ENCODE data around the gene EBF3. TPM values are rescaled to one million over a fixed set of nuclear protein-coding genes. Genes with fewer than 3 reads are reported as not detected.

EBF3 gene
- total and polyA plus RNA-seq, 2 donors, result 5.1 to 29.4 TPM

GRCh38 chr10:129796710-129797420 is 167.2 kb downstream of the EBF3 start:
- no peak for DNase-seq (ENCODE audit: extremely low spot score)
- Histone ChIP-seq H3K4me1 (ENCODE audit: insufficient read depth) (no peaks in the 10 kb centered on the region), H3K36me3 (ENCODE audit: insufficient read depth) (no peaks in the 10 kb centered on the region), H3K27ac (ENCODE audit: low read depth) (no peak overlapping the region), H3K4me3 (ENCODE audit: low read depth, low read length) (no peak overlapping the region)
- 74% methylated on average over 14 of the region's 14 CpGs for WGBS

GRCh38 chr10:129793996-129794395 is 170.1 kb downstream of the EBF3 start:
- Histone ChIP-seq H3K27ac (ENCODE audit: low read depth) (no peak overlapping the region), H3K36me3 (ENCODE audit: insufficient read depth) (no peaks in the 10 kb centered on the region), H3K4me3 (ENCODE audit: low read depth, low read length) (no peak overlapping the region), H3K4me1 (ENCODE audit: insufficient read depth) (no peaks in the 10 kb centered on the region)
- 95% methylated on average over 22 of the region's 22 CpGs for WGBS
- no peak for DNase-seq (ENCODE audit: extremely low spot score)

GRCh38 chr10:129793479-129793878 is 170.6 kb downstream of the EBF3 start:
- WGBS, result 85% methylated on average over 6 of the region's 6 CpGs
- no peak for DNase-seq (ENCODE audit: extremely low spot score)
- no peak overlapping the region for H3K4me3 ChIP-seq (ENCODE audit: low read depth, low read length)

GRCh38 chr10:129792864-129793263 is 171.2 kb downstream of the EBF3 start:
- WGBS, result 96% methylated on average over 10 of the region's 10 CpGs
- no peak overlapping the region for H3K27ac ChIP-seq (ENCODE audit: low read depth)
- no peaks in the 10 kb centered on the region for H3K36me3 ChIP-seq (ENCODE audit: insufficient read depth)
- no peak overlapping the region for H3K4me3 ChIP-seq (ENCODE audit: low read depth, low read length)
- DNase-seq (ENCODE audit: extremely low spot score), result no peak
- H3K4me1 ChIP-seq (ENCODE audit: insufficient read depth), result no peaks in the 10 kb centered on the region

More at GRCh38 chr10:129793479-129793878, 170.6 kb downstream of the EBF3 start:
- no peaks in the 10 kb centered on the region for H3K4me1 ChIP-seq (ENCODE audit: insufficient read depth)
- H3K36me3 ChIP-seq (ENCODE audit: insufficient read depth), result no peaks in the 10 kb centered on the region
- no peak overlapping the region for H3K27ac ChIP-seq (ENCODE audit: low read depth)

GRCh38 chr10:129792141-129792540 is 171.9 kb downstream of the EBF3 start:
- 90% methylated on average over 7 of the region's 7 CpGs for WGBS
- Histone ChIP-seq H3K4me3 (ENCODE audit: low read depth, low read length) (no peak overlapping the region), H3K27ac (ENCODE audit: low read depth) (no peak overlapping the region), H3K4me1 (ENCODE audit: insufficient read depth) (no peaks in the 10 kb centered on the region), H3K36me3 (ENCODE audit: insufficient read depth) (no peaks in the 10 kb centered on the region)
- DNase-seq (ENCODE audit: extremely low spot score), result no peak

GRCh38 chr10:129790715-129791446 is 173.2 kb downstream of the EBF3 start:
- WGBS, result 89% methylated on average over 17 of the region's 17 CpGs
- Histone ChIP-seq H3K4me1 (ENCODE audit: insufficient read depth) (no peaks in the 10 kb centered on the region), H3K36me3 (ENCODE audit: insufficient read depth) (no peaks in the 10 kb centered on the region), H3K4me3 (ENCODE audit: low read depth, low read length) (no peak overlapping the region), H3K27ac (ENCODE audit: low read depth) (no peak overlapping the region)
- DNase-seq (ENCODE audit: extremely low spot score), result no peak

GRCh38 chr10:129788215-129788614 is 175.9 kb downstream of the EBF3 start:
- DNase-seq (ENCODE audit: extremely low spot score), result no peak
- H3K36me3 ChIP-seq (ENCODE audit: insufficient read depth), result no peaks in the 10 kb centered on the region
- WGBS, result 88% methylated on average over 10 of the region's 10 CpGs
- no peak overlapping the region for H3K27ac ChIP-seq (ENCODE audit: low read depth)
- no peaks in the 10 kb centered on the region for H3K4me1 ChIP-seq (ENCODE audit: insufficient read depth)
- no peak overlapping the region for H3K4me3 ChIP-seq (ENCODE audit: low read depth, low read length)

- Histone ChIP-seq H3K36me3 (ENCODE audit: insufficient read depth) (no peaks in the 10 kb centered on the region), H3K4me3 (ENCODE audit: low read depth, low read length) (no peak overlapping the region), H3K4me1 (ENCODE audit: insufficient read depth) (no peaks in the 10 kb centered on the region), H3K27ac (ENCODE audit: low read depth) (no peak overlapping the region)
- WGBS, result 75% methylated on average over 5 of the region's 5 CpGs
- DNase-seq (ENCODE audit: extremely low spot score), result no peak
Observed at GRCh38 chr10:129787557-129787956, 176.5 kb downstream of the EBF3 start.

- Histone ChIP-seq H3K36me3 (ENCODE audit: insufficient read depth) (no peaks in the 10 kb centered on the region), H3K27ac (ENCODE audit: low read depth) (no peak overlapping the region), H3K4me1 (ENCODE audit: insufficient read depth) (no peaks in the 10 kb centered on the region), H3K4me3 (ENCODE audit: low read depth, low read length) (no peak overlapping the region)
- 64% methylated on average over 10 of the region's 10 CpGs for WGBS
- DNase-seq (ENCODE audit: extremely low spot score), result no peak
Observed at GRCh38 chr10:129786216-129786615, 177.9 kb downstream of the EBF3 start.

GRCh38 chr10:129785536-129785981 is 178.5 kb downstream of the EBF3 start:
- no peaks in the 10 kb centered on the region for H3K4me1 ChIP-seq (ENCODE audit: insufficient read depth)
- no peak overlapping the region for H3K27ac ChIP-seq (ENCODE audit: low read depth)
- no peak for DNase-seq (ENCODE audit: extremely low spot score)
- WGBS, result 76% methylated on average over 16 of the region's 16 CpGs
- H3K4me3 ChIP-seq (ENCODE audit: low read depth, low read length), result no peak overlapping the region
- H3K36me3 ChIP-seq (ENCODE audit: insufficient read depth), result no peaks in the 10 kb centered on the region

Small RNAs within 50 kb of the gene (small RNA-seq; reads per million reads assigned to genes)
- gene AL354950.2 (not detected), gene MIR4297 (not detected)

Other genes with a start within 250 kb of the EBF3 start
- 1.6 TPM for gene C10orf143, start 146.6 kb upstream of the EBF3 start, total RNA-seq
- 7.7 TPM for gene C10orf143, start 146.6 kb upstream of the EBF3 start, polyA plus RNA-seq
- 64.1 TPM for gene GLRX3, start 172.1 kb upstream of the EBF3 start, total RNA-seq
- gene GLRX3, start 172.1 kb upstream of the EBF3 start, polyA plus RNA-seq, result 51.0 TPM